DND-41 (cell line): ENCODE results near the gene PTPRG.

Experiments used
- ATAC-seq: fragments of 200-7000 bp; cut with Tn5 transposase; 3 replicates; pipeline ENCODE4 v1.9.1; 2021; ENCODE audit warnings: low read depth; ENCODE audit not compliant: insufficient read depth
- DNase-seq: peaks from one replicate; pipeline ENCODE4 v3.0.0-alpha.2; 2020
- H2AFZ ChIP-seq: 2 replicates; pipeline ENCODE4 v1.6.0; 2012; ENCODE audit warnings: low read depth, low read length
- H3K27ac ChIP-seq: 2 replicates; pipeline ENCODE4 v1.5.1; 2012; ENCODE audit warnings: low read length, inconsistent platforms
- H3K27me3 ChIP-seq: fragments of 200-600 bp; sonication (generic); 2 replicates; pipeline ENCODE4 v1.6.0; 2012; ENCODE audit warnings: low read length, mild to moderate bottlenecking, inconsistent platforms; ENCODE audit not compliant: insufficient read depth, poor library complexity
- H3K36me3 ChIP-seq: 2 replicates; pipeline ENCODE4 v1.5.1; 2012; ENCODE audit warnings: low read length, inconsistent platforms; ENCODE audit not compliant: insufficient read depth
- H3K4me1 ChIP-seq: 2 replicates; pipeline ENCODE4 v1.5.1; 2012; ENCODE audit warnings: mild to moderate bottlenecking, low read length; ENCODE audit not compliant: insufficient read depth
- H3K4me2 ChIP-seq: 2 replicates; pipeline ENCODE4 v1.6.0; 2012; ENCODE audit warnings: mild to moderate bottlenecking, moderate library complexity, low read length, inconsistent platforms; ENCODE audit not compliant: insufficient read depth
- H3K4me3 ChIP-seq, 2 experiments: fragments of 200-600 bp in 1 of 2; shearing (Covaris generic) in 1 of 2; 2 replicates each; pipeline ENCODE4 v1.5.1; 2012 to 2016; ENCODE audit warnings: inconsistent platforms in 2 of 2, low read length in 2 of 2, mild to moderate bottlenecking in 2 of 2, low read depth in 1 of 2, moderate library complexity in 1 of 2
- H3K79me2 ChIP-seq: 2 replicates; pipeline ENCODE4 v1.6.0; 2012; ENCODE audit warnings: low read length, inconsistent platforms; ENCODE audit not compliant: insufficient read depth
- H3K9ac ChIP-seq: 2 replicates; pipeline ENCODE4 v1.6.0; 2012; ENCODE audit warnings: low read depth, mild to moderate bottlenecking, inconsistent platforms, low read length, moderate library complexity
- H3K9me3 ChIP-seq: 2 replicates; pipeline ENCODE4 v1.5.1; 2012; ENCODE audit warnings: low read length, moderate library complexity, mild to moderate bottlenecking, inconsistent platforms; ENCODE audit not compliant: insufficient read depth, severe bottlenecking
- H4K20me1 ChIP-seq: 2 replicates; pipeline ENCODE4 v1.6.0; 2012; ENCODE audit warnings: low read length; ENCODE audit not compliant: insufficient read depth
- EZH2 ChIP-seq: IDR thresholded peaks from 3 replicates; pipeline ENCODE4 v1.6.1; 2012; ENCODE audit warnings: borderline replicate concordance, low read depth, mild to moderate bottlenecking, moderate library complexity, low read length, inconsistent platforms; ENCODE audit not compliant: severe bottlenecking
- TF ChIP-seq, protein P1 (sequence below): IDR thresholded peaks from 2 replicates; pipeline ENCODE4 v1.5.1; 2012; ENCODE audit warnings: borderline replicate concordance, low read length, moderate library complexity, mild to moderate bottlenecking; ENCODE audit not compliant: poor library complexity, severe bottlenecking; ENCODE audit errors: extremely low read depth

PTPRG gene

DNA sequence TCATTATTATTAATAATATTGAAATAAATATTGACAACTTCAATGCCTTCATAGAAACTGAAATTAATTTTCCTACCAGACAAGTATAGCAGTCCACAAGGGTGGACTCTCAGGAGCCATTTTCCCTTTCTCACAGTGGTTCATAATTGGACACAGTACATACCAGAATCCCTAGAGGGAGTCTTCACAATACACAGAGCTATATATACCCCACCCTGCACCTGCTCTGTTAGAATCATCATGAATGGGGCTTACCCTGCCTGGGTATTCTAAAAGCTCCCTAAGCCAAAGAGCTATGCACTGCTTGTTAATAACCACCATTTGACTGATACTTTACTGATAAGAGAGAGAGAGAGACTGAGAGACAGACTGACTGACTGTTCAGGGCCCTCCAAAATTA is 677.1 kb downstream of the PTPRG start:
- no peak overlapping the region for H2AFZ ChIP-seq
- H3K4me2 ChIP-seq: no peak overlapping the region
- no peak for DNase-seq

DNA sequence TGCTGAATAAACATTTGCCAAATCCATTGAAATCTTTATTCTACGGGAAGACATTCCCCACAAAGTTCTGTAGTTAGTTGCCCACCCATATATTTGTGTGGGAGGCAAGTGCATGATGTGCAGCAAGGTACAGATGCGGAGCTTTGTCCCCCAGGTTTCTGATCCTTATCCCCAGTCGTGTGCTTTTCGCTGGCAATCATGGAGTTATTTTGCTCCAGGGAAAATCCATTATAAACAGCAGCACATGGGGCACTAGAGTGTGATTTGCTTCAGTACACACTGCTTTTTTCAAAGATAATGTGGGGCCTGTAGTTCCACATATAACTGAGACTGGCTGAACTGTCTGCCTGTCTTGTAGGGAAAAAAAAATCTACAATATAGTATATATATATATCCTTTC is 679.9 kb downstream of the PTPRG start:
- no peak for DNase-seq
- no peak overlapping the region for H3K4me3 ChIP-seq

More for the DNA sequence above, 677.1 kb downstream of the PTPRG start:
- H3K79me2 ChIP-seq: no peaks in the 10 kb centered on the region
- no peaks in the 10 kb centered on the region for H3K4me1 ChIP-seq
- no peak overlapping the region for H3K9ac ChIP-seq
- ATAC-seq: no peak
- H3K27me3 ChIP-seq: no peaks in the 10 kb centered on the region
- H3K27ac ChIP-seq: no peak overlapping the region
- TF ChIP-seq EZH2: no peak
- TF ChIP-seq, protein P1, sequence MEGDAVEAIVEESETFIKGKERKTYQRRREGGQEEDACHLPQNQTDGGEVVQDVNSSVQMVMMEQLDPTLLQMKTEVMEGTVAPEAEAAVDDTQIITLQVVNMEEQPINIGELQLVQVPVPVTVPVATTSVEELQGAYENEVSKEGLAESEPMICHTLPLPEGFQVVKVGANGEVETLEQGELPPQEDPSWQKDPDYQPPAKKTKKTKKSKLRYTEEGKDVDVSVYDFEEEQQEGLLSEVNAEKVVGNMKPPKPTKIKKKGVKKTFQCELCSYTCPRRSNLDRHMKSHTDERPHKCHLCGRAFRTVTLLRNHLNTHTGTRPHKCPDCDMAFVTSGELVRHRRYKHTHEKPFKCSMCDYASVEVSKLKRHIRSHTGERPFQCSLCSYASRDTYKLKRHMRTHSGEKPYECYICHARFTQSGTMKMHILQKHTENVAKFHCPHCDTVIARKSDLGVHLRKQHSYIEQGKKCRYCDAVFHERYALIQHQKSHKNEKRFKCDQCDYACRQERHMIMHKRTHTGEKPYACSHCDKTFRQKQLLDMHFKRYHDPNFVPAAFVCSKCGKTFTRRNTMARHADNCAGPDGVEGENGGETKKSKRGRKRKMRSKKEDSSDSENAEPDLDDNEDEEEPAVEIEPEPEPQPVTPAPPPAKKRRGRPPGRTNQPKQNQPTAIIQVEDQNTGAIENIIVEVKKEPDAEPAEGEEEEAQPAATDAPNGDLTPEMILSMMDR: no peak
- no peak overlapping the region for H3K4me3 ChIP-seq
- H3K36me3 ChIP-seq: no peaks in the 10 kb centered on the region
- no peaks in the 10 kb centered on the region for H3K9me3 ChIP-seq
- H4K20me1 ChIP-seq: no peaks in the 10 kb centered on the region

GRCh38 chr3:62242831-62243509 is 681.6 kb downstream of the PTPRG start:
- no peaks in the 10 kb centered on the region for H3K27me3 ChIP-seq
- no peak overlapping the region for H3K27ac ChIP-seq
- H4K20me1 ChIP-seq: no peaks in the 10 kb centered on the region
- H3K4me3 ChIP-seq: no peak overlapping the region
- DNase-seq (no peak), ATAC-seq (no peak)
- H3K9ac ChIP-seq: no peak overlapping the region
- H2AFZ ChIP-seq: no peak overlapping the region
- H3K36me3 ChIP-seq: no peaks in the 10 kb centered on the region
- H3K9me3 ChIP-seq: no peaks in the 10 kb centered on the region
- H3K4me1 ChIP-seq: no peaks in the 10 kb centered on the region
- no peaks in the 10 kb centered on the region for H3K79me2 ChIP-seq
- H3K4me2 ChIP-seq: no peak overlapping the region
- no peak for TF ChIP-seq EZH2
- TF ChIP-seq, protein P1: no peak

More for the DNA sequence above, 679.9 kb downstream of the PTPRG start:
- H3K27me3 ChIP-seq: no peaks in the 10 kb centered on the region
- no peak overlapping the region for H3K27ac ChIP-seq
- H3K4me1 ChIP-seq: no peaks in the 10 kb centered on the region
- no peaks in the 10 kb centered on the region for H4K20me1 ChIP-seq
- no peaks in the 10 kb centered on the region for H3K36me3 ChIP-seq
- H3K9ac ChIP-seq: no peak overlapping the region
- H3K9me3 ChIP-seq: no peaks in the 10 kb centered on the region
- H3K79me2 ChIP-seq: no peaks in the 10 kb centered on the region
- ATAC-seq: no peak
- TF ChIP-seq, protein P1: no peak
- no peak for TF ChIP-seq EZH2
- H3K4me2 ChIP-seq: no peak overlapping the region
- H2AFZ ChIP-seq: no peak overlapping the region
